ENCODE results near the gene KIAA0408. TPM values are rescaled to one million over a fixed set of nuclear protein-coding genes. Genes with fewer than 3 reads are reported as not detected.

KIAA0408 gene
- total and polyA plus RNA-seq, 4 donors = 0.07 to 0.28 TPM; not detected in 2

DNA sequence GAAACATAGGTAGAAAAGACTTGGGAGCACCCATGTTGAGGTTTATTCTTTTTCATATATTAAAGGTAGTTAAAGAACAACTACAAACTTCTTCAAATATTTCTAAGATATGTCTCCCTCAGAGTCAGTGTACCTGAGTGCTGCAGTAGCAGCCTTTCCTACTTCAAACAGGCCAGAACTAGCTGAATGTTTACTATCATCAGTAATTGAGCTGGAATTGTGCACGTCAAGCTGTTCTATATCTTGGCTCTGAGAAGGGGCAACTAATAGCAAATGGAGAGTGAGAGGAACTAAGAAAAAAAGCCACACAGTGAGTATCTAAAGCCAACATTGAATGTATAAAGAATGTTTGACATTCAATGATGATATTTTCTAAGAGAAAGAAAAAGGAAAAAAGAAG lies 38.2 kb upstream of the KIAA0408 start:
- H3K4me1 ChIP-seq (ENCODE audit: control insufficient read depth in 4 of 4, insufficient read depth in 4 of 4, low read length in 3 of 4) = no peaks in the 10 kb centered on the region
- no peak overlapping the region for H3K9ac ChIP-seq (ENCODE audit: low read depth in 1 of 2, low read length in 2 of 2)
- H3K9me3 ChIP-seq (ENCODE audit: control insufficient read depth in 4 of 4, low read length in 3 of 4) = no peaks in the 10 kb centered on the region
- WGBS = 57% methylated on average over 1 of the region's 1 CpG
- H3K27ac ChIP-seq (ENCODE audit: low read depth in 1 of 2, low read length in 2 of 2) = no peak overlapping the region
- H3K27me3 ChIP-seq (ENCODE audit: control insufficient read depth in 4 of 4, insufficient read depth in 4 of 4, low read length in 3 of 4) = no peaks in the 10 kb centered on the region
- H3K4me3 ChIP-seq (ENCODE audit: low read depth in 1 of 3, low read length in 3 of 3) = no peak overlapping the region
- no peak for TF ChIP-seq TAF1 (conservative IDR thresholded peaks at IDR 0.05)
- TF ChIP-seq NR2F2 (IDR thresholded peaks at IDR 0.05) = no peak
- no peak for TF ChIP-seq SP1 (IDR thresholded peaks at IDR 0.05)
- TF ChIP-seq RXRA (IDR thresholded peaks at IDR 0.05) = no peak
- no peak for TF ChIP-seq YY1 (IDR thresholded peaks at IDR 0.05)
- TF ChIP-seq EGR1 (IDR thresholded peaks at IDR 0.05; ENCODE audit: low read depth in 2 of 2) = no peak
- TF ChIP-seq HNF4A (conservative IDR thresholded peaks at IDR 0.05) = no peak
- TF ChIP-seq HNF4G (IDR thresholded peaks at IDR 0.05) = no peak
- TF ChIP-seq, protein P1, sequence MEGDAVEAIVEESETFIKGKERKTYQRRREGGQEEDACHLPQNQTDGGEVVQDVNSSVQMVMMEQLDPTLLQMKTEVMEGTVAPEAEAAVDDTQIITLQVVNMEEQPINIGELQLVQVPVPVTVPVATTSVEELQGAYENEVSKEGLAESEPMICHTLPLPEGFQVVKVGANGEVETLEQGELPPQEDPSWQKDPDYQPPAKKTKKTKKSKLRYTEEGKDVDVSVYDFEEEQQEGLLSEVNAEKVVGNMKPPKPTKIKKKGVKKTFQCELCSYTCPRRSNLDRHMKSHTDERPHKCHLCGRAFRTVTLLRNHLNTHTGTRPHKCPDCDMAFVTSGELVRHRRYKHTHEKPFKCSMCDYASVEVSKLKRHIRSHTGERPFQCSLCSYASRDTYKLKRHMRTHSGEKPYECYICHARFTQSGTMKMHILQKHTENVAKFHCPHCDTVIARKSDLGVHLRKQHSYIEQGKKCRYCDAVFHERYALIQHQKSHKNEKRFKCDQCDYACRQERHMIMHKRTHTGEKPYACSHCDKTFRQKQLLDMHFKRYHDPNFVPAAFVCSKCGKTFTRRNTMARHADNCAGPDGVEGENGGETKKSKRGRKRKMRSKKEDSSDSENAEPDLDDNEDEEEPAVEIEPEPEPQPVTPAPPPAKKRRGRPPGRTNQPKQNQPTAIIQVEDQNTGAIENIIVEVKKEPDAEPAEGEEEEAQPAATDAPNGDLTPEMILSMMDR (IDR thresholded peaks at IDR 0.05; ENCODE audit: low read depth, low read length, missing input control) = no peak
- no peak for TF ChIP-seq GABPA (IDR thresholded peaks at IDR 0.05 in 1 of 2, conservative IDR thresholded peaks at IDR 0.05 in 1 of 2)
- no peak for TF ChIP-seq FOXA1 (IDR thresholded peaks at IDR 0.05)
- no peaks in the 10 kb centered on the region for H3K36me3 ChIP-seq (ENCODE audit: control insufficient read depth in 4 of 4, insufficient read depth in 3 of 4, low read depth in 1 of 4, low read length in 3 of 4)
- DNase-seq (ENCODE audit: low spot score) = no peak

DNA sequence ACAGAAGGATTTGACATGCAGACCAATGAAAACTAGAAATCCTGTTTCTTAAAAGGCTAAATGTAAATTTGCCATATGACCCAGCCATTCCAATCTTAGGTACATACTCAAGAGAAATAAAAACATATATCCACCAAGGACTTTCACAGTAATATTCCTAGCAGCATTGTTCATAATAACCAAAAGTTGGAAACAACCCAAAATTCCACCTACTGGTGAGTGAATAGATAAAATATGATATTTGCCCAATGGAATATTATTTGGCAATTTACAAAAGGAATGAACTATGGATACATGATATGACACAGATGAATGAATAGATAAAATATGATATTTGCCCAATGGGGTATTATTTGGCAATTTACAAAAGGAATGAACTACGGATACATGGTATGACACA lies 37.3 kb upstream of the KIAA0408 start:
- no peak for DNase-seq (ENCODE audit: low spot score)
- Histone ChIP-seq H3K4me1 (ENCODE audit: control insufficient read depth in 4 of 4, insufficient read depth in 4 of 4, low read length in 3 of 4) (no peaks in the 10 kb centered on the region), H3K36me3 (ENCODE audit: control insufficient read depth in 4 of 4, insufficient read depth in 3 of 4, low read depth in 1 of 4, low read length in 3 of 4) (no peaks in the 10 kb centered on the region), H3K9me3 (ENCODE audit: control insufficient read depth in 4 of 4, low read length in 3 of 4) (no peaks in the 10 kb centered on the region), H3K4me3 (ENCODE audit: low read depth in 1 of 3, low read length in 3 of 3) (no peak overlapping the region), H3K9ac (ENCODE audit: low read depth in 1 of 2, low read length in 2 of 2) (no peak overlapping the region), H3K27ac (ENCODE audit: low read depth in 1 of 2, low read length in 2 of 2) (no peak overlapping the region), H3K27me3 (ENCODE audit: control insufficient read depth in 4 of 4, insufficient read depth in 4 of 4, low read length in 3 of 4) (no peaks in the 10 kb centered on the region)
- WGBS = 92% methylated on average over 1 of the region's 1 CpG
- no peak for TF ChIP-seq TAF1 (conservative IDR thresholded peaks at IDR 0.05)
- TF ChIP-seq, protein P2, sequence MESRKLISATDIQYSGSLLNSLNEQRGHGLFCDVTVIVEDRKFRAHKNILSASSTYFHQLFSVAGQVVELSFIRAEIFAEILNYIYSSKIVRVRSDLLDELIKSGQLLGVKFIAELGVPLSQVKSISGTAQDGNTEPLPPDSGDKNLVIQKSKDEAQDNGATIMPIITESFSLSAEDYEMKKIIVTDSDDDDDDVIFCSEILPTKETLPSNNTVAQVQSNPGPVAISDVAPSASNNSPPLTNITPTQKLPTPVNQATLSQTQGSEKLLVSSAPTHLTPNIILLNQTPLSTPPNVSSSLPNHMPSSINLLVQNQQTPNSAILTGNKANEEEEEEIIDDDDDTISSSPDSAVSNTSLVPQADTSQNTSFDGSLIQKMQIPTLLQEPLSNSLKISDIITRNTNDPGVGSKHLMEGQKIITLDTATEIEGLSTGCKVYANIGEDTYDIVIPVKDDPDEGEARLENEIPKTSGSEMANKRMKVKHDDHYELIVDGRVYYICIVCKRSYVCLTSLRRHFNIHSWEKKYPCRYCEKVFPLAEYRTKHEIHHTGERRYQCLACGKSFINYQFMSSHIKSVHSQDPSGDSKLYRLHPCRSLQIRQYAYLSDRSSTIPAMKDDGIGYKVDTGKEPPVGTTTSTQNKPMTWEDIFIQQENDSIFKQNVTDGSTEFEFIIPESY (IDR thresholded peaks at IDR 0.05) = no peak
- TF ChIP-seq JUND (IDR thresholded peaks at IDR 0.05) = no peak
- no peak for TF ChIP-seq EGR1 (IDR thresholded peaks at IDR 0.05; ENCODE audit: low read depth in 2 of 2)
- TF ChIP-seq HNF4A (conservative IDR thresholded peaks at IDR 0.05) = no peak
- no peak for TF ChIP-seq HNF4G (IDR thresholded peaks at IDR 0.05)
- no peak for TF ChIP-seq RAD21 (IDR thresholded peaks at IDR 0.05)
- TF ChIP-seq YY1 (IDR thresholded peaks at IDR 0.05) = no peak
- TF ChIP-seq, protein P3, sequence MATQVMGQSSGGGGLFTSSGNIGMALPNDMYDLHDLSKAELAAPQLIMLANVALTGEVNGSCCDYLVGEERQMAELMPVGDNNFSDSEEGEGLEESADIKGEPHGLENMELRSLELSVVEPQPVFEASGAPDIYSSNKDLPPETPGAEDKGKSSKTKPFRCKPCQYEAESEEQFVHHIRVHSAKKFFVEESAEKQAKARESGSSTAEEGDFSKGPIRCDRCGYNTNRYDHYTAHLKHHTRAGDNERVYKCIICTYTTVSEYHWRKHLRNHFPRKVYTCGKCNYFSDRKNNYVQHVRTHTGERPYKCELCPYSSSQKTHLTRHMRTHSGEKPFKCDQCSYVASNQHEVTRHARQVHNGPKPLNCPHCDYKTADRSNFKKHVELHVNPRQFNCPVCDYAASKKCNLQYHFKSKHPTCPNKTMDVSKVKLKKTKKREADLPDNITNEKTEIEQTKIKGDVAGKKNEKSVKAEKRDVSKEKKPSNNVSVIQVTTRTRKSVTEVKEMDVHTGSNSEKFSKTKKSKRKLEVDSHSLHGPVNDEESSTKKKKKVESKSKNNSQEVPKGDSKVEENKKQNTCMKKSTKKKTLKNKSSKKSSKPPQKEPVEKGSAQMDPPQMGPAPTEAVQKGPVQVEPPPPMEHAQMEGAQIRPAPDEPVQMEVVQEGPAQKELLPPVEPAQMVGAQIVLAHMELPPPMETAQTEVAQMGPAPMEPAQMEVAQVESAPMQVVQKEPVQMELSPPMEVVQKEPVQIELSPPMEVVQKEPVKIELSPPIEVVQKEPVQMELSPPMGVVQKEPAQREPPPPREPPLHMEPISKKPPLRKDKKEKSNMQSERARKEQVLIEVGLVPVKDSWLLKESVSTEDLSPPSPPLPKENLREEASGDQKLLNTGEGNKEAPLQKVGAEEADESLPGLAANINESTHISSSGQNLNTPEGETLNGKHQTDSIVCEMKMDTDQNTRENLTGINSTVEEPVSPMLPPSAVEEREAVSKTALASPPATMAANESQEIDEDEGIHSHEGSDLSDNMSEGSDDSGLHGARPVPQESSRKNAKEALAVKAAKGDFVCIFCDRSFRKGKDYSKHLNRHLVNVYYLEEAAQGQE (IDR thresholded peaks at IDR 0.05) = no peak
- no peak for TF ChIP-seq GABPA (IDR thresholded peaks at IDR 0.05 in 1 of 2, conservative IDR thresholded peaks at IDR 0.05 in 1 of 2)
- TF ChIP-seq, protein P4, sequence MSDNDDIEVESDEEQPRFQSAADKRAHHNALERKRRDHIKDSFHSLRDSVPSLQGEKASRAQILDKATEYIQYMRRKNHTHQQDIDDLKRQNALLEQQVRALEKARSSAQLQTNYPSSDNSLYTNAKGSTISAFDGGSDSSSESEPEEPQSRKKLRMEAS (IDR thresholded peaks at IDR 0.05) = no peak
- no peak for TF ChIP-seq NR2F2 (IDR thresholded peaks at IDR 0.05)
- TF ChIP-seq SP1 (IDR thresholded peaks at IDR 0.05) = no peak
- TF ChIP-seq RXRA (IDR thresholded peaks at IDR 0.05) = no peak
